Omental fat pad (tissue), 4 donors: ENCODE measurements around the gene C1QTNF4. TPM values are rescaled to one million over a fixed set of nuclear protein-coding genes. Genes with fewer than 3 reads are reported as not detected.

Experiments
- ATAC-seq: fragments of 150-250 bp; one replicate; pipeline ENCODE4 v1.9.1; 2016; ENCODE audit warnings: mild to moderate bottlenecking, moderate library complexity; ENCODE audit not compliant: low FRiP score
- DNase-seq: peaks from one replicate; pipeline ENCODE4 v3.0.0-alpha.2; 2019; ENCODE audit warnings: low spot score
- small RNA-seq: library from RNA; depleted of rRNA; stranded (forward); fragments of <200 nt; gene quantifications from one replicate; pipeline ENCODE3, GENCODE V24; 2016
- total RNA-seq, 4 donors: library from RNA; depleted of rRNA; stranded (reverse); fragments of >200 nt; gene quantifications; one replicate each; pipeline ENCODE4 v1.1.0, GENCODE V29; 2016
- TF ChIP-seq, protein P1 (sequence below), 3 donors: fragments of 450-650 bp; IDR thresholded peaks; one replicate each; pipeline ENCODE4 v1.5.1; 2016 to 2017; ENCODE audit warnings: antibody characterized with exemption in 3 of 3, mild to moderate bottlenecking in 3 of 3, moderate library complexity in 2 of 3

The C1QTNF4 gene
- total RNA-seq, 4 donors from 2014 or later: 0.88 to 3.6 (median 2.1) TPM

DNA sequence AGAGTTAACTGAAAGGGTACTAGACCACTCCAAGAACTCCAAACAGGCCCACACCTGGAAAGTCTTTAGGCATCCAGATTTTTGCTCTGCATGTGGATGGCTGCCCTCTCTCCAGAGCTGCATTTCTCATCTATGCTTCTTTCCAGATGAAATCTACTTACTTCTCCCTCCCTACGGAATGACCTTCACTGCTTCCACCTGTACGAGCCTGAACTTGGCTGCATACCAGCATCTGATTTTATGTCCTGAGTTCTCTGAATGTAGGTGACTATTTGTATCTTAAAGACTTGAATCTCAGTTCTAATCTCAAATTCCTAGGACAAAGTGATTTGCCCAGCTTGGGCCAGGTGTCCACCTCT is 54.6 kb downstream of the C1QTNF4 start:
- TF ChIP-seq, protein P1, sequence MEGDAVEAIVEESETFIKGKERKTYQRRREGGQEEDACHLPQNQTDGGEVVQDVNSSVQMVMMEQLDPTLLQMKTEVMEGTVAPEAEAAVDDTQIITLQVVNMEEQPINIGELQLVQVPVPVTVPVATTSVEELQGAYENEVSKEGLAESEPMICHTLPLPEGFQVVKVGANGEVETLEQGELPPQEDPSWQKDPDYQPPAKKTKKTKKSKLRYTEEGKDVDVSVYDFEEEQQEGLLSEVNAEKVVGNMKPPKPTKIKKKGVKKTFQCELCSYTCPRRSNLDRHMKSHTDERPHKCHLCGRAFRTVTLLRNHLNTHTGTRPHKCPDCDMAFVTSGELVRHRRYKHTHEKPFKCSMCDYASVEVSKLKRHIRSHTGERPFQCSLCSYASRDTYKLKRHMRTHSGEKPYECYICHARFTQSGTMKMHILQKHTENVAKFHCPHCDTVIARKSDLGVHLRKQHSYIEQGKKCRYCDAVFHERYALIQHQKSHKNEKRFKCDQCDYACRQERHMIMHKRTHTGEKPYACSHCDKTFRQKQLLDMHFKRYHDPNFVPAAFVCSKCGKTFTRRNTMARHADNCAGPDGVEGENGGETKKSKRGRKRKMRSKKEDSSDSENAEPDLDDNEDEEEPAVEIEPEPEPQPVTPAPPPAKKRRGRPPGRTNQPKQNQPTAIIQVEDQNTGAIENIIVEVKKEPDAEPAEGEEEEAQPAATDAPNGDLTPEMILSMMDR (IDR thresholded peaks at IDR 0.05): no peak
- no peak for DNase-seq
- ATAC-seq: no peak

Small RNA genes within 50 kb of the gene (small RNA-seq; reads per million reads assigned to genes)
- gene RN7SL652P (not detected), gene RNU5E-10P (not detected)

Other genes starting within 250 kb of the C1QTNF4 start
- gene MYBPC3, start 241.7 kb downstream of the C1QTNF4 start, total RNA-seq: under 1 TPM; 0.19 to 0.79 (median 0.21) TPM
- 10 to 100 TPM; 25.0 to 69.4 (median 48.4) TPM for gene SPI1, start 215.9 kb downstream of the C1QTNF4 start, total RNA-seq
- gene SLC39A13, start 185.8 kb downstream of the C1QTNF4 start, total RNA-seq: 10 to 100 TPM; 41.5 to 57.1 (median 50.6) TPM
- 100 to 1,000 TPM in 3 of 4 donors, 10 to 100 TPM in 1; 90.1 to 142 (median 123) TPM for gene PSMC3, start 168.0 kb downstream of the C1QTNF4 start, total RNA-seq
- under 1 TPM in 2 of 4 donors, not detected in 2; 0.24 to 0.37 TPM for gene RAPSN, start 145.3 kb downstream of the C1QTNF4 start, total RNA-seq
- gene CELF1, start 41.3 kb downstream of the C1QTNF4 start, total RNA-seq: 100 to 1,000 TPM in 2 of 4 donors, 10 to 100 TPM in 2; 90.3 to 126 (median 110) TPM
- gene PTPMT1, start 28.8 kb downstream of the C1QTNF4 start, total RNA-seq: 100 to 1,000 TPM in 3 of 4 donors, 10 to 100 TPM in 1; 99.2 to 173 (median 112) TPM
- 10 to 100 TPM; 12.4 to 18.7 (median 16.7) TPM for gene KBTBD4, start 15.4 kb downstream of the C1QTNF4 start, total RNA-seq
- 10 to 100 TPM; 46.4 to 51.9 (median 48.6) TPM for gene NDUFS3, start 15.3 kb downstream of the C1QTNF4 start, total RNA-seq
- gene FAM180B, start 7.7 kb downstream of the C1QTNF4 start, total RNA-seq: under 1 TPM in 1 of 4 donors, not detected in 3; 0.48 TPM
- 10 to 100 TPM; 38.6 to 68.9 (median 55.6) TPM for gene MTCH2, start 48.1 kb upstream of the C1QTNF4 start, total RNA-seq
- 1 to 10 TPM in 2 of 4 donors, not detected in 2; 1.7 to 1.9 TPM for gene AGBL2, start 121.0 kb upstream of the C1QTNF4 start, total RNA-seq
- gene FNBP4, start 172.9 kb upstream of the C1QTNF4 start, total RNA-seq: 100 to 1,000 TPM in 2 of 4 donors, 10 to 100 TPM in 2; 86.4 to 195 (median 137) TPM